HG03025 (cell line): ENCODE measurements around the gene TMEM98.
"Not testable (repeated sequence)": the region's sequence is repeated elsewhere in the genome, so short reads cannot be mapped to it uniquely, and the experiment has no call there.

Experiments
- ATAC-seq: cut with Tn5 transposase; IDR thresholded peaks from one replicate; pipeline ENCODE4 v1.9.1; 2021; ENCODE audit warnings: mild to moderate bottlenecking, moderate library complexity; ENCODE audit not compliant: unreplicated experiment, low FRiP score

TMEM98 gene

GRCh38 chr17:32927724-32928585 is at the start of gene TMEM98:
Gene TMEM98 (plus strand): TSS chr17:32928153. CDS start chr17:32931529, 3,376 bp downstream.
- ATAC-seq: no peak

GRCh38 chr17:32878211-32878610 is 49.7 kb upstream of the TMEM98 start:
- ATAC-seq: no peak

- ATAC-seq: no peak
Observed at GRCh38 chr17:32879134-32879533, 48.8 kb upstream of the TMEM98 start.

- no peak for ATAC-seq
Observed at GRCh38 chr17:32880671-32881453, 47.1 kb upstream of the TMEM98 start.

GRCh38 chr17:32882029-32882428 is 45.9 kb upstream of the TMEM98 start:
- no peak for ATAC-seq

- ATAC-seq: no peak
Observed at GRCh38 chr17:32882734-32883133, 45.2 kb upstream of the TMEM98 start.

GRCh38 chr17:32886951-32887350 is 41.0 kb upstream of the TMEM98 start:
- not testable (repeated sequence) for ATAC-seq

GRCh38 chr17:32887410-32887809 is 40.5 kb upstream of the TMEM98 start:
- ATAC-seq: not testable (repeated sequence)

- no peak for ATAC-seq
Observed at GRCh38 chr17:32894245-32894644, 33.7 kb upstream of the TMEM98 start.

- ATAC-seq: no peak
Observed at GRCh38 chr17:32896647-32897258, 31.2 kb upstream of the TMEM98 start.

- ATAC-seq: no peak
Observed at GRCh38 chr17:32899236-32900013, 28.5 kb upstream of the TMEM98 start.

- no peak for ATAC-seq
Observed at GRCh38 chr17:32901743-32902142, 26.2 kb upstream of the TMEM98 start.

- no peak for ATAC-seq
Observed at GRCh38 chr17:32903774-32904673, 23.9 kb upstream of the TMEM98 start.

- ATAC-seq: no peak
Observed at GRCh38 chr17:32904891-32905290, 23.1 kb upstream of the TMEM98 start.

GRCh38 chr17:32907583-32907982 is 20.4 kb upstream of the TMEM98 start:
- ATAC-seq: no peak

GRCh38 chr17:32909787-32910369 is 18.1 kb upstream of the TMEM98 start:
- no peak for ATAC-seq

- no peak for ATAC-seq
Observed at GRCh38 chr17:32910769-32911168, 17.2 kb upstream of the TMEM98 start.

- ATAC-seq: no peak
Observed at GRCh38 chr17:32912218-32912897, 15.6 kb upstream of the TMEM98 start.
